SK-MEL-5 (cell line): ENCODE results near the gene RMND1. TPM values are rescaled to one million over a fixed set of nuclear protein-coding genes. Genes with fewer than 3 reads are reported as not detected.
"Not testable (repeated sequence)": the region's sequence is repeated elsewhere in the genome, so short reads cannot be mapped to it uniquely, and the experiment has no call there.

Experiments used
- DNase-seq: peaks from one replicate; pipeline ENCODE4 v3.0.0-alpha.2; 2016; ENCODE audit warnings: low read depth, low spot score
- in situ Hi-C: cut with HindIII; loops from 2 replicates; pipeline ENCODE4 v1.10.0; 2016; ENCODE audit warnings: low sequenced_read_pairs, high pct_unique_total_duplicates, low pct_unique_long_range_greater_than_20kb
- small RNA-seq, 2 experiments: library from RNA; depleted of rRNA; stranded (forward); fragments of <200 nt; gene quantifications; one replicate each; pipeline ENCODE3, GENCODE V24; 2014
- total RNA-seq: library from RNA; depleted of rRNA; stranded (reverse); fragments of >200 nt; shearing (Covaris generic); gene quantifications from 2 replicates; pipeline ENCODE4 v1.2.3, GENCODE V29; 2014; rRNA removed

Gene RMND1
- total RNA-seq, 1 experiment from 2014 or later, result 42.6 TPM

DNA sequence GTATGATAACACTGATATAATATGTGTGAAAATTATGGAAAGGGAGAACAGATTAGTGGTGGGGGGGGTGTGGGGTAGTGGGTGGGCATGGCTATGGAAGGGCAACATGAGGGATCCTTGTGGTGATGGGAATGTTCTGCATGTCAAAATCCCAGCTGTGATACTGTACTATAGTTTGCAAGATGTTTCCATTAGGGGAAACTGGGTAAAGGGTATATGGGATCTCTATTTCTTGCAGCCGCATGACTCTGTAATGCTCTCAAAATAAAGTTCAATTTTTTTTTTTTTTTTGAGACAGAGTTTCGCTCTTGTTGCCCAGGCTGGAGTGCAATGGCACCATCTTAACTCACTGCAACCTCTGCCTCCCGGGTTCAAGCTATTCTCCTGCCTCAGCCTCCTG, 74.8 kb downstream of the RMND1 start:
- no peak for DNase-seq
- in situ Hi-C loops, result no loop called here

DNA sequence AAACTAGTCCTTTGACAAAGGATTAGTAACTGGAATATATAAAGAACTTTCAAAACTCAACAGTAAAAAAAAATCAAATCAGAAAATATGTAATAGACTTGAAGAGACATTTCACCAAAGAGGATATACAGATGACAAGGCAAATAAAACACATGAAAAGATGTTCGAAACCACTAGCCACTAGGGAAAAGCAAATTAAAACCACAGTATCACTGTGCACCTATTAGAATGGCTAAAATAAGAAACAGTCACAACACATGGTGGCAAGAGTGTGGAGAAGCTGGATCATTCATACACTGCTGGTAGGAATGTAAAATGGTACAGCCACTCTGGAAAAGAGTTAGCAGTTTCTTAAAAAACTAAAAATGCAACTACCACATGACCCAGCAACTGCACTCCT, 75.5 kb downstream of the RMND1 start:
- in situ Hi-C loops, result no loop called here

DNA sequence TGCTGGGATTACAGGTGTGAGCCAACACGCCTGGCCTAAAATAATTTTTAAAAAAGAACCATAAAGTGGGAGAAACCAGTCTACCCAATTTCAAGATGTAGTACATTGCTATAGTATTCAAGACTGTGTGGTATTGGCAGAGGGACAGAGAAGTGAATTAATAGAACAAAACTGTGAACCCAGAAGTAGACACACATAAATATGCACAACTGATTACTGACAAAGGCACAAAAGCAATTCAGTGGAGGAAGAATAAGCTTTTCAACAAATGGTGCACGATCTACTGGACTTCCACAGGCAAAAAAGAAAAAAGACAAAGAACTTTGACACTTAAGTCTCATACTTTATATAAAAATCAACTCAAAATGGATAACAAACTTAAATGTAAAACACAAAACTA, 76.1 kb downstream of the RMND1 start:
- in situ Hi-C loops, result no loop called here
- DNase-seq, result no peak

More for the DNA sequence above, 75.5 kb downstream of the RMND1 start:
- no peak for DNase-seq

DNA sequence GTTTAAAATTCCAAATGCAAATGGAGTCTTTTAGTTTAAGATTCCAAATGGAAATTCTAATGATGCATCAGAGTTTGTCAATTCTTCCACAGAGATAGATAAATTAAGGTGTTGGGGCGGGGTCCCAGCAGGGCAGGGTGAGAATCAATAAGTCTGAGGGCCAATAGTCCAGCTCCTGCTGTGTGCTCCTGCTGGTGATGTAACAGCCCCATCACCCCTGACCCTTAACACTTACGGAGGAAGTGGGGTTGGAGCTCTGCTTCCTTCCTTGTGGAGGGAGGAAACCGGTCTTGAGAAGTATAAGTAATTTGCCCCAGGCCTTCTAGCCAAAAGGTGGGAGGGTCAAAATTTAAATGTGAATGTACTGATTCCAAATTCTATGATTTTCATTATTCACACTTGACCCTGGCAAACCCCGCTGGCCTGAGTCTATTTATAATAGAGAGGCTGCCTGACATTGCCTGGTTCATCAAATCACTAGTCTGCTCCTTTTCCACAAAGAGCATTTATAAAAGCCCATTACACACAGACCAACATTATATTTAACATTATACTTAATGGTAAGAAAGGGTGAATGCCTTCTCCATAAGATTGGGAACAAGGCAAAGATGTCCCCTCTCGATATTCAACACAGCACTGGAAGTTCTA, 77.8 kb downstream of the RMND1 start:
- in situ Hi-C loops, result no loop called here
- DNase-seq, result no peak

DNA sequence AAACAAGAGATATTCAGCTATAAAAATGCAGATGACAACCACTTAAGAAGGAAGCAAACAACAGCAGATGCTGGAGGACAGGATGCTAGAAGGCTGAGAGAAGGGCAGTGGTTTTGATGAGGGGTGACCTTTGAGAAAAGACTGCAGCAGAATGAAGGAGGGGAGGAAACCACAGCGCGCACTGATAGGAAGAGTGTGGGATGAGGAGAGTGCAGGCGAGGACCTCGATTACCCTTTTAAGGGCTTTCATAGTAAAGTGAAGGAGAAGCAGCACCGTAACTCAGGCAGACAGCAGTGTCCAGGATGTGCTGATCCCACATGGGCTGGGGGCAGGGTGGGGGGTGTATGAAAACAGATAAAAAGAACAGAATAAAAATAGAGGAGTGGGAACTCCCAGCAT, 79.8 kb downstream of the RMND1 start:
- DNase-seq, result no peak
- in situ Hi-C loops, result no loop called here

DNA sequence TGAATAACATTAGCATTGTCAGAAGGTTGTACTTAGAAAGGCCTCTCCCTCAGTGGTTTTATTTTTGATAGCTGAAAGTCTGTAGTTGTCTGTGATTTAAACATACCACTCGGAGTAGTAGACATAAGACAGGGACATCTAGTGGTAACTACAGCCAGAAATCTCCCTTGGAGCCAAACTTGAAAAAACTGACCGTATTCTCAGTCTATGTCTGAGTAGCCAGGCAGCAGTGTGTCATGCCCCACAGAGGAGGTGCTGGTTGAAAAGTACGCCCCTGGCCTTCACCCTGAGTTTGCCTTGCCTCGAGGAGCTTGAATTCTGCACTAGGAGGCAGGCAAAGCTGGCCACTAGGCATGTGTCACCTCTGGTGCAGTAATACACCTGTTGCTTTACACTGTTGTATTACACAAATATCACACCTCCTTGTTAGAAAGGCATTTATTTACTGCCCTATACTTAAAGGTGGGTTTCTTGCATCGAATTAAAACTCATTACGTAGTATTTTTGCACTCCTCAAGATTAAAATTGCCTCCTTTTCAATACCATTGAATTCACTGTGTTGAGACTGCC, 81.3 kb downstream of the RMND1 start:
- DNase-seq, result peak; percentile 52
- in situ Hi-C loops, result no loop called here

DNA sequence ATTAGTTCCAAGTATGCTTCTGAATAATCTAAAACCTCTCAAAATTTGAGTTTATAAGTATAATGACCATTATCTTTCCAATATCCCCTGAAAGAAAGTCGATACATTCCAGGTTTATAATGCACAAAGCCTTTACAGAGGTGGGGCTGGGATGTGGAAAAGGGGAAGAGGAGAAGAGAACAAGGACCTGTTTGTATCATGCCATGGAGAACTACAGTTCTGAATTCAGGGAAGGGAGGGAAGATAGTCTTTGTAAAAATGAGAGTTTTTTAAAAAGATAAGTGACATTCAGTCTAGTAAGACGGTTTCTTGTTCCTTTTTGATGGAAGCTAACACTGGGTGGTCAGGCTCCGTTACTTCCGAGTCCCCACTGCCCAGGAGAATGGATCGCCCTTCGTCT, 86.7 kb downstream of the RMND1 start:
- DNase-seq, result peak; percentile 47
- in situ Hi-C loops, result no loop called here

DNA sequence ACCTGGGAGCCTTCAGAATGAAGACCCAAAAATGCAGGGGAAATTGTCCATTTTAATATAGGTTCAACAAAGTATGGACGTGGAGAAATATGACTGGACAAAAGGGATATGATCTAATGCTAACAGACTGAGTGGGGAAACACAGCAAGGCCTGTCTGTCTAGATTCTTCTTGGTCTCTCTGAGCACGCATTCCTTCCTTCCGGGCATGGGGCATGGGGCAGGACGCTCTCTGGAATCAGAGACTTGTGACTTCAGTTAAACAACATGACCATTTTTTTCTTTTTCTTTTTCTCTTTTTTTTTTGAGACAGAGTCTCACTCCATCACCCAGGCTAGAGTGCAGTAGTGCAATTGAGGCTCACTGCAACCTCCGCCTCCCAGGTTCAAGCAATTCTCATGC, 92.4 kb downstream of the RMND1 start:
- in situ Hi-C loops, result no loop called here

DNA sequence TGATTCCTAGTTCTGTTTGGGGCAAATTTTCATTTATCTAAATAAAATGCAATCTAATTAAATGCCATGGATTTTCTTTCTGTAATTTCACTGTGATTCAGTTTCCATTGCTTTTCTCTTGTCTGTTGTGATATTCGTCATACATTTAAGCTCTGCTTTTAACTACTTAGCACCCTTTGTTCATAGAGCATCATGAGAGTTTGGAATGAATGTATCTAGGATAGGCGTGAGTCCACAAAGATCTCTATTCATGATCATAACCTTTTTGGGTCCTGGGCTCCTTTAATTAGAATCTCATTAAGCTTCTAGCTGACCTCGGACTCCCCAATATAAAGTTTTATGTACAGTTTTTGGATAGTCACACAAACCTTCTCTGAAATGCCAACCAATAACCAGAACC, 93.5 kb downstream of the RMND1 start:
- in situ Hi-C loops, result no loop called here

More for the DNA sequence above, 92.4 kb downstream of the RMND1 start:
- peak; percentile 40 for DNase-seq

DNA sequence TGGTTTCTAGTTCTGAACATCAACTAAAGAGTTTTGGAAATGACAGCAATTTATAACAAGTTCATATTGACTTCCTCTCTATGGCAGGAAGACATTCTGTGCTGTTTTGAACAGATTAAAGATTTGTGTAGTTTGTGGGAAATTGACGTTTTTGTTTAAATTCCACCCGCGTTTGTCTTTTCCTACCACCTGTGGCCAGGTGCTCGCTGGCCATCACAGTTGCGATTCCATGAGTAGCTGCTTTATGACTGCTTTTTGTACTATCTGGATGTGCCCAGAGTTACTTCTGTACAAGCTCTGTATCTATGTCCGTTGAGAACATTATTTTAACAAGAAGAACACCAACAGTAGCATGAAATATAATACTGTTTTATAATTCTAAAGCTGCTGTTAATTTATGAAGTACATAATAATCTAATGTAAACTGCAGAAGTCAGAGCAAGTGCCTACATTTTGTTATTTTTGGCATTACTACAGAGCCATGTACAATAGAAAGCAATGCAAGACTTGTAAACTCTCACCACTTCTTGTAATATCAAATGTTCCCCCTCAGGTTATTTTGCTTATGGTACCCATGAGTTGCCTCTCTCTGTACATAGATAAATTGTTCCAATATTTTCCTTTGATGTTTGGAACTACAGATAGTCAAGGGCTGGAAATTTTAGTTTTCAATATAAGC, 94.0 kb downstream of the RMND1 start:
- in situ Hi-C loops, result no loop called here
- DNase-seq, result no peak

More for the DNA sequence above, 93.5 kb downstream of the RMND1 start:
- peak; percentile 39 for DNase-seq

DNA sequence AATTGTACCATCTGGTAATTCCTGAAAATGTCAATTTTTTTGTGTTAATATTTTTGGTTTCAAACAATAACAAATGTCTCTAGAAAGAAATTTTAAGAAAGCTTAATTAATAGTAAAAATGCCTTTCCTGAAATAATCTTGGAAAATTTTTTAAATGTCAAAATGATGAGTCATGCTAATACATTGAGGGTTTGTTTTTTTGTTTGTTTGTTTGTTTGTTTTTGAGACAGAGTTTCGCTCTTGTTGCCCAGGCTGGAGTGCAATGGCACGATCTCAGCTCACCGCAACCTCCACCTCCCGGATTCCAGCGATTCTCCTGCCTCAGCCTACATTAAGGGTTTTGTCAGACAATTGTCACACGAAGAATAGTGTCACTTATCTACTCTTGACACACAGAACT, 94.9 kb downstream of the RMND1 start:
- DNase-seq, in situ Hi-C loops: not testable (repeated sequence)

Small RNA genes within 50 kb of the gene (small RNA-seq; reads per million reads assigned to genes)
- gene RF00019, result 0 reads per million in 2 experiments

Other genes with a start within 250 kb of the RMND1 start
- gene AKAP12, start 212.2 kb downstream of the RMND1 start, total RNA-seq, result 24.6 and 26.3 TPM in 2 replicates
- 14.3 and 17.7 TPM in 2 replicates for gene ZBTB2, start 60.6 kb downstream of the RMND1 start, total RNA-seq
- not detected in 2 replicates for gene CCDC170, start 41.9 kb upstream of the RMND1 start, total RNA-seq